Measurements from ENCODE around the gene HPSE2. TPM values are rescaled to one million over a fixed set of nuclear protein-coding genes. Genes with fewer than 3 reads are reported as not detected.

HPSE2 gene
- total RNA-seq, 2 experiments from 2014 or later, result not detected

- H3K9me3 Mint-ChIP-seq, result no peaks in the 10 kb centered on the region
- ATAC-seq, result no peak
- intact Hi-C loops (cut with micrococcal nuclease), result no loop called here
- no peak overlapping the region for H3K27ac Mint-ChIP-seq
- ChIA-PET POLR2A (no interaction called here), CTCF (no interaction called here)
- H3K36me3 Mint-ChIP-seq (ENCODE audit: low read depth), result no peaks in the 10 kb centered on the region
- no peaks in the 10 kb centered on the region for H3K4me1 Mint-ChIP-seq (ENCODE audit: low read depth)
- peaks cover 5% of the 10 kb centered on the region for H3K27me3 Mint-ChIP-seq
- no peak for DNase-seq
- H3K4me3 Mint-ChIP-seq, result no peak overlapping the region
- no peak for TF ChIP-seq CTCF (IDR thresholded peaks at IDR 0.05)
Observed at GRCh38 chr10:98621630-98622029, 614.0 kb downstream of the HPSE2 start.

GRCh38 chr10:98620503-98620902, 615.1 kb downstream of the HPSE2 start:
- intact Hi-C loops (cut with micrococcal nuclease), result no loop called here
- H3K36me3 Mint-ChIP-seq (ENCODE audit: low read depth), result no peaks in the 10 kb centered on the region
- no peaks in the 10 kb centered on the region for H3K4me1 Mint-ChIP-seq (ENCODE audit: low read depth)
- H3K27me3 Mint-ChIP-seq, result peaks cover 10% of the 10 kb centered on the region
- H3K9me3 Mint-ChIP-seq, result no peaks in the 10 kb centered on the region
- no peak overlapping the region for H3K27ac Mint-ChIP-seq
- CTCF ChIA-PET, result no interaction called here
- TF ChIP-seq CTCF (IDR thresholded peaks at IDR 0.05), result no peak
- no peak for DNase-seq
- POLR2A ChIA-PET, result no interaction called here
- H3K4me3 Mint-ChIP-seq, result no peak overlapping the region
- no peak for ATAC-seq

GRCh38 chr10:98619446-98619845, 616.2 kb downstream of the HPSE2 start:
- ChIA-PET POLR2A (no interaction called here), CTCF (no interaction called here)
- no peak for TF ChIP-seq CTCF (IDR thresholded peaks at IDR 0.05)
- H3K4me1 Mint-ChIP-seq (ENCODE audit: low read depth), result no peaks in the 10 kb centered on the region
- H3K36me3 Mint-ChIP-seq (ENCODE audit: low read depth), result no peaks in the 10 kb centered on the region
- ATAC-seq, result no peak
- H3K27me3 Mint-ChIP-seq, result peaks cover 10% of the 10 kb centered on the region
- intact Hi-C loops (cut with micrococcal nuclease), result no loop called here
- H3K9me3 Mint-ChIP-seq, result no peaks in the 10 kb centered on the region
- H3K4me3 Mint-ChIP-seq, result no peak overlapping the region
- DNase-seq, result no peak
- H3K27ac Mint-ChIP-seq, result no peak overlapping the region

- no peaks in the 10 kb centered on the region for H3K36me3 Mint-ChIP-seq (ENCODE audit: low read depth)
- intact Hi-C loops (cut with micrococcal nuclease), result no loop called here
- POLR2A ChIA-PET, result no interaction called here
- no peak overlapping the region for H3K27ac Mint-ChIP-seq
- H3K27me3 Mint-ChIP-seq, result peaks cover 14% of the 10 kb centered on the region
- DNase-seq (no peak), ATAC-seq (no peak)
- H3K4me1 Mint-ChIP-seq (ENCODE audit: low read depth), result no peaks in the 10 kb centered on the region
- no peak for TF ChIP-seq CTCF (IDR thresholded peaks at IDR 0.05)
- CTCF ChIA-PET, result no interaction called here
- no peak overlapping the region for H3K4me3 Mint-ChIP-seq
- H3K9me3 Mint-ChIP-seq, result no peaks in the 10 kb centered on the region
Observed at GRCh38 chr10:98617906-98618520, 617.6 kb downstream of the HPSE2 start.

- ChIA-PET POLR2A (no interaction called here), CTCF (interaction anchor here (0.7 kb wide), 1 partner anchor 12 kb away, joined by 3 read pairs; no protein-coding TSS in a partner anchor)
- DNase-seq (no peak), ATAC-seq (no peak)
- intact Hi-C loops (cut with micrococcal nuclease), result no loop called here
- Mint-ChIP-seq H3K4me1 (ENCODE audit: low read depth) (no peaks in the 10 kb centered on the region), H3K4me3 (no peak overlapping the region), H3K36me3 (ENCODE audit: low read depth) (no peaks in the 10 kb centered on the region), H3K27ac (no peak overlapping the region), H3K9me3 (no peaks in the 10 kb centered on the region), H3K27me3 (peaks cover 13% of the 10 kb centered on the region)
- TF ChIP-seq CTCF (IDR thresholded peaks at IDR 0.05), result no peak
Observed at GRCh38 chr10:98613446-98613845, 622.2 kb downstream of the HPSE2 start.
